ENCODE measurements around the gene PBOV1.
"Not testable (repeated sequence)": the region's sequence is repeated elsewhere in the genome, so short reads cannot be mapped to it uniquely, and the experiment has no call there.

The PBOV1 gene

GRCh38 chr6:138235693-138236092 is 17.4 kb upstream of the PBOV1 start:
- no peak for DNase-seq

- DNase-seq, result no peak
Observed at GRCh38 chr6:138235205-138235604, 16.9 kb upstream of the PBOV1 start.

DNA sequence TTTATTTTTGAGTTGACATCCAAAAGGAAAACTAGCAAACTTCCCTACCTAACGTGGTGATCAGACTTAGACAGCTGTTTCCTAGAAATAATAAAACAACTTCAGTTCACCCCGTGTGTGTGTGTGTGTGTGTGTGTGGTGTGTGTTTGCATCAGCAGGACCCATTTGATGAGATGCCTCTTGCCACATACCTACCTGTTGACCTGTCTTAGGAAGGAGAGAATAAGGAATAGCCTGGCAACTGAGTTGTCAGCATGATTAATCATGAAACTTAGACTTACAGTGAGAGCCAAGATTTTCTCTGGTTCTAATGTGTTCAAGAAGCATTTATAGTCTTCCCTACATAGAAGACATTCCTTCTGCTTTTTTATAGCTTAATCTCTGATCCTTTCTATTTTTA is 16.1 kb upstream of the PBOV1 start:
- DNase-seq, result no peak

GRCh38 chr6:138231381-138231886 is 13.1 kb upstream of the PBOV1 start:
- no peak for DNase-seq

DNA sequence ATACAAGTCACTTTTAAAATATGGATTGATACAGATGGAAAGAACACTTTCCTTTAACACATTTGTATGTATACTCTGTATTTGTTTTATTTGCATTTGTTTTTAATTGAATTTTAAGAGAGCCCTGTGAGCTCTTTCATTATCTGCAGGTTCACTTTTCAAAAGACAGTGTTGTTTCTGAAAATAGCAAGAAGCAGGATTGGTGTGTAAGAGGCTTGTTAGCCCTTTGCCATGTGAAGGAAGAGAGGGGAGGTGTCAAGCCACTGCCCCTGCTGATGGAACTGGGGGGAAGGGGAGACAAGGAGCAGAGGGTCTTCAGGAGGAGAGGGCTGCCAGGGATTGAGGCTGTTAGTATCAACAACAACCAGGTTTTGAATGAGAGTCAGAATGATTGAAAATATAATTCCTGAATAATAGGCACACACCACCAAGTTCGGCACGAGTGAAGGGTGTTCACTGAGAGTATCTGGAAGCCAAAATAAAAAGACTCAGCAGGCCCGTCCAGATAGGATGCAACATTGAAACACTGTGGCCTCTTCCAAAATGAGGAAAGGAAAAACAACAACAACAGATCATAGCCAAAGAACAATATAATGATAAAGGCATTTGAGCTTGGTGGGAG is 12.6 kb upstream of the PBOV1 start:
- DNase-seq, result no peak

DNA sequence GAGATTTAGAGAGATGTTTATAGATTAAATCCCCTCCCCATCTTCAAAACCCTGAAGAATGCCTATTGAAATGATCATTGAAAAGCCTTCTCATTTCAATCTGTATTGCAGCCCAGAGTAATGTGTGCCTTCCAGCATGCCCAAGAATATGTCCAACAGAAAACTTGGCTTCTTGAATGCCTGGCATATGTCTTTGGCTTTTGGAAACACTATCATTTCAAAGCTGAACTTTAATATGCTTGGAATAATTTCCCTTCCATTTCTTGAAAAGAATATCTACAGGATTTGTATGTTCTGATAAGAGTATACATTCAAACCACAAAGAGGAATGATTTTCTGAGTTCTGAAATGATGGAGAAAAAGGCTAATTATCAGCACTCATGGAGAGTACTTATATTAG is 11.9 kb upstream of the PBOV1 start:
- DNase-seq, result no peak

- DNase-seq, result no peak
Observed at GRCh38 chr6:138229663-138230179, 11.4 kb upstream of the PBOV1 start.

GRCh38 chr6:138229072-138229471 is 10.8 kb upstream of the PBOV1 start:
- no peak for DNase-seq

GRCh38 chr6:138227316-138227781 is 9.1 kb upstream of the PBOV1 start:
- no peak for DNase-seq

DNA sequence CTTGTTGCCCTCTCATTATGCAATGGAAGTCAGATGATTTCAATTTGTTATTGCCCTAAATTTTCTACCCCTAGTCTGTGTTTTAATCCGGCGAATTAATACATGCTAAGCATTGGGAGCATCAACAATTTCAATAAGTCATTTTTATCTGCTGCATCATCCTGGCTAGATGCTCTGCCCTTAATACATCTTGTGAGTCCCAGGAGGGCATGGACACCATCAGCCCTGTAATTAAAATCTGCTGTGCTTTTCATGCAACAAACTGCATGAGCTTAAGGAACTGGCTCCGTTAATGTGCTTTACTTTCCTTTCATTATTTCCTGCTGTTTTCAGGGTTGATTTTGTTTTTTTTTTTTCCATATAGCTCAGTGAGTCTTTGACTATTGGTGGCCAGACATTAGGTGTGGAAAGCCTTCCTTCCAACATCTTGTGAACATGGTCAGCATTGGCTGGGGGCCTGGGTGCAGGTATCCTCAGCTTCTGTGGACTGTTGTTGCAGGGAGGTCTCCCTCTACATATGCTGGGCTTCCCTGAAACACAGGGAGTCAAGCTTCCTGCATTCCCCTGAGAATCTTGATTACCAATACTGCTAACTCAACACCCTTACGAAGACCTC is 8.5 kb upstream of the PBOV1 start:
- no peak for DNase-seq

- no peak for DNase-seq
Observed at GRCh38 chr6:138225953-138226352, 7.7 kb upstream of the PBOV1 start.

DNA sequence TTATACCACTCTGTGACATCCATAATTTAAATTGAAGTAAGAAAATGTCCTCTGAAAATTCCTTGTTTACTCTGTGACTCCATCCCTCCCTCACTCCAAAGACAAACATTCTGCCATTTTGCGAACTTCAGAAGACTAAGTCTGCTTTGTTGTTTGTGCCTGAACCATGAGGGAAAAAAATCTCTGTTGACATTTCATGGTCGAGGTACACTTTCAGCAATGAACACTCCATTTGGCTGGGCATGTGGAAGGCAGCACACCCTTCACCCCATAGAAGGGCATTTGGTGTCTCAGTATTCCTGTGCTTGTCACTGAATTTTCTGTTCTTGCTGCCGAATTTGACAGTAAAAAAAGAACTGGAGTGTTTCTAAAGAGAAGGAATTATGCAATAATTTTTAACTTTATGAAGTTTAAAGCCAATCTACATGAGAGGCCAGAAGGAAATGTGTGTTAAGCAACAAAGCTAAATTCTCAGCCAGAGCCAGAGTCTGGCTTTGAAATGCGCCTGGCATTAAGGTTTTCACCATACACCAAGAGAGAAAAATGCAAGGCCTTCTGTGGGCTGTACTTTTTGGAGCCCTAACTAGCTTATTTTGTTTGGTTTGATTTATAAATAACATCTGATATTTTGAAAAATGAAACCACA is 4.7 kb upstream of the PBOV1 start:
- no peak for DNase-seq

GRCh38 chr6:138219901-138220300 is 1.6 kb upstream of the PBOV1 start:
- DNase-seq, result no peak

- DNase-seq, result no peak
Observed at GRCh38 chr6:138219398-138219797, 1.1 kb upstream of the PBOV1 start.

DNA sequence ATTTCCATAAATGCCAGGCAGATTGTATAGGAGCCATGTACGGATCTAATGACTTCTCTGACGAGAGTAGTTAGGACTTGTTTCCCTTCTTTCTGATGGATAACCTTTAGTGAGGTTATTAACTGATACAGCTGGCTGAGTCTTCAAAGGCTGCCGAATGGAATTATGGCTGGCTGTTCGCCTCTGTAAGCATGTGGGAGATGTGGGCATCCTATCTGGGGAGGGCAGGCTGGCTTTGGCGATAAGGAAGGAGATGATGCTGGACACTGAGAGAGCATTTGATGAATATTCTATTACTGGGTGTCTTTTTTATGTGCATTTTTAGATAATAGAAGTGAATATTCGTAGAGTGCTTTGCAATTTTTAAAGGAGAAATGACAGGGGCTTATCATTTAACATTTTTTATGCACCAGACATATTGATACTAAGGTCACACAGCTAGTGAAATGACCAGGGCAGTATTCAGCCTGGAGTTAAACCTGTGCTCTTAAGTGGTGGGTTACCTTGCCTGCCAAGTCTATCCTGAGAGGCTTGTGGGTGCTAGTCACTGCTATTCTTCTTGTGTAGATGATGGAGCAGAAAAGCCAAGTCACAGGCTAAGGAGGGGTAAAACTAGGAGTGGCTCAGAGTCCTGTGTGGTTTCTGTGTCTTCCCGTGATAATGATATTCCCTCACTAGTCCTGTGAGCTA is 3.1 kb downstream of the PBOV1 start:
- DNase-seq, result no peak

DNA sequence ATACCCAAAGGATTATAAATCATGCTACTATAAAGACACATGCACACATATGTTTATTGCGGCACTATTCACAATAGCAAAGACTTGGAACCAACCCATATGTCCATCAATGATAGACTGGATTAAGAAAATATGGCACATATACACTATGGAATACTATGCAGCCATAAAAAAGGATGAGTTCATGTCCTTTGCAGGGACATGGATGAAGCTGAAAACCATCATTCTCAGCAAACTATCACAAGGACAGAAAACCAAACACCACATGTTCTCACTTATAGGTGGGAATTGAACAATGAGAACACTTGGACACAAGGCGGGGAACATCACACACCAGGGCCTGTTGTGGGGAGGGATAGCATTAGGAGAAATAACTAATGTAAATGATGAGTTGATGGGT is 5.8 kb downstream of the PBOV1 start:
- DNase-seq, result not testable (repeated sequence)

- DNase-seq, result no peak
Observed at GRCh38 chr6:138211601-138212000, 6.7 kb downstream of the PBOV1 start.

- DNase-seq, result no peak
Observed at GRCh38 chr6:138211048-138211581, 7.2 kb downstream of the PBOV1 start.

DNA sequence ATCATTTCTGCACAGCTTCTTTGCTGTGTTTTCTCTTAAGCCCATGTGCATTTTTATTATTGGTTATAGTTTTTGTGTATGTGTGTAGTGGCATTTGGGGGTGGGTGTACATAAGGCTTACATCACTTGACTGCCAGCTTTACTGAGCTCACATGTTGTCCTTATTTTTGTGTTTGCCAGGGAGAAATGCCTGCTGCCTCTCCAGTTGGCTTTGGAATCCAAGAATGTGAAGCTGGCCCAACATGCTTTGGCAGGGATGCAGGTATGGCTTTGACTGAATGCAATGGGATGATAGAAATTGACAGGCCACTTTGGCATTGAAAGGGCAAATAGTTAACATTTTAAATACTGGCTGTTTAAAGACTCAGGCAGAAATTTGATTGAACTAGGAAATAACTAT is 11.4 kb downstream of the PBOV1 start:
- DNase-seq, result no peak

GRCh38 chr6:138205437-138206094 is 12.7 kb downstream of the PBOV1 start:
- no peak for DNase-seq

DNA sequence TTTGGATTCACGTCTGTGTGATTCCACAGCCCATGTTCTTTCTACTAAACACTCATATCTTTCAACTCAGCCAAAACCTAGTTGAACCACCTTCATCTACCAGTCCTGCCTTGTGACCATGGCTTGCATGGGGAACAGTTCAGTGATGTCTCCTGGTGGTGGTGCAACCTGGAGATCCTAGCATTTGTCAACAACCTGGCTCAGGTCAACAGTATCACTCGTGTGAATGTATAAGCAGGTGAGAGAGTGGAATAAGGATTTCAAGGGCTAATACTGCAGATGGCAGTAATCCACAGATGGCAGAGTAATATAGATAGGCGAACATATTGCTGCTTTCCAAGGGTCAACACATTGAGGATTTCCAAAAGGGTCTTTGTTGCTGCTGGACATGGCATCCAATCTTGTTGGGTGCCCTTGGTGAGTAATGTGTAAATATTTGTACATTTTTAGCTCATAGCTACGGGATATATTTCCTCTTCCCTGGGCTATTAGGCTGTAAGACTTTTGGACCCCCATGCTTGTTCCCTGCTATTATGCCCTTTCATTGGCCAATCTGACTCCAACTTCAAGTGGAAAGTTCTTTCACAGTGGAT is 13.4 kb downstream of the PBOV1 start:
- no peak for DNase-seq

DNA sequence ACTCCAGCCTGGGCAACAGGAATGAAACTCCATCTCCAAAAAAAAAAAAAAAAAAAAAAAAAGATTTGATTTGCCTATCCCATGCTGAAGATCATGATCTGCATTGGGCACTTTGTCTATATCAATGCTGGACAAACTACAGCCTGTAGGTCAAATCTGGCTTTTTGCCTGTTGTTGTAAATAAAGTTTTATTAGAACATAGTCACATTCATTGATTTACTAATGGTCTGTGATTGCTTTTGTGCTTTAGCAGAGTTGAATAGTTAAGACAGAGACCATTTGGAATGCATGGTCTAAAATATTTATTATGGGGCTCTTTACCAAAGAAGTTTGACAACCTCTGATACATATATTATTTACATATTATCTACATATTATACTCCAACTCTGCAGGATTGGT is 14.0 kb downstream of the PBOV1 start:
- no peak for DNase-seq
